Activated CD4-positive, alpha-beta T cell treated with anti-CD3 and anti-CD28 coated beads, Interleukin-2, amount 50 U/mL, for 4 hours (primary cell): Measurements from ENCODE around the gene BLOC1S2.
"Not testable (repeated sequence)": the region's sequence is repeated elsewhere in the genome, so short reads cannot be mapped to it uniquely, and the experiment has no call there.

Experiments
- DNase-seq, 2 experiments: peaks; one replicate each; pipeline ENCODE4 v3.0.0-alpha.2; 2020

The BLOC1S2 gene

DNA sequence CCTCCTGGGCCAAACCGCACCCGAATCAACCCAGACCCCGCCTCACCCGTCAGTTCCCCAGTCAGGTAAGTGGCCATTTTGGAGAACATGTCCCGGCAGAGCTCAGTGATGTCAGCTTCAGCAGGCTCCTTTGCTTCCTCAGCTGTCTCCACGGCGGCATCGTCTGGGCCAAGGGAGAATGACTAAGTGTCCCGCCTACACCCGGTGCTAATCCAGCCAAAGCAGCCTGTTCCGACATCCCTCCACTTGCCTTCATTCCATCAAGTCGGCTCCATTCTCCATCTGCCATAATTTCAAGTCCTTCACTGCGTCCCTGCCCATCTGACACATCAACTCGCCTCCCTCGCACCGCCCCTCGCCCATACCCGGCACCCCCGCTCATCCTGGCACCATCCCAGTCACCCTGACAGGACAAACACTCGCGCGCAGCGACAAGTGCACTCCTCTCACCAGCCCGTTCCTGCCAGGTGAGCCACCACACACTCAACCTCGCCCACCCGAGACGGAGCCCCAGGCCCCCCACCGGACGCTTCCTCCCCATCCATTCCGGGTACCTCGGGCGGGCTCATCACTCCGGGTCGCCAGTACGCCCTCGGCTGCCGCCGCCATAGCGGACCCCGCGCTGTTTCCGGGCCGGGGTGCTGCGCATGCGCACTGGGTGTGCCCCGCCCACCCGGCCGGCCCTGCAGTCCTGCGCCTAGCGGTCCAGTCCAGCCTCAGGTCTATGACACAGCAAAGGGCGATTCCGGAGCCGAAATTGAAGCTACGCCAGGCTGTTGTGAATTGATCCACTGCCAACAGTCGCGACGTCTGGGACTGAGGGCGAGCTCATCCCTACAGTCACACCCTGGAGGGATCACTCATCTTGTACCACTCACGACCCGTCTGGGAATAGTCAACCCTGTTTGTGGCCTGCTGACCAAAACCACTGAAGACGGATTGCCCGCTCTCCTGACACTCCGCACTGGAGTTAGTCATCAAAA is at the start of gene BLOC1S2:
BLOC1S2 (minus strand) TSS at position 630 of the 983 bp plus-strand sequence; CDS start at position 609, 21 bp downstream.
- peak; percentile 76 to 81 for DNase-seq

DNA sequence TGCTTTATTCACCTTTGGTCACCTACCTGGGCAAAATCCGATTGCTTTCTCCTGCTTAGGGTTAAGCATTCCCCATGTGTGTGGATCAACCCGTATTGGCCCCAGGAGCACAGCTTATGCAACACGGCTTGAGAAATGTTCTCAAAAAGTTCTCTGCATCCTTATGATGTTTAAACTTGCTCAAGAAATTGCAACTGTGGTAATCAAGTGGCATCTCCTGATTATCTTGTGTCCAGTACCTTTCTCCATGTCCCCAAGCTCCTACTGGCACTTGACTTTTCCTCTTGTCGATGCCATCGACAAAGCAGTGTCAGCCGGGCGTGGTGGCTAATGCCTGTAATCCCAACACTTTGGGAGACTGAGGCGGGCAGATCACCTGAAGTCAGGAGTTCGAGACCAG is 48.3 kb upstream of the BLOC1S2 start:
- no peak for DNase-seq

DNA sequence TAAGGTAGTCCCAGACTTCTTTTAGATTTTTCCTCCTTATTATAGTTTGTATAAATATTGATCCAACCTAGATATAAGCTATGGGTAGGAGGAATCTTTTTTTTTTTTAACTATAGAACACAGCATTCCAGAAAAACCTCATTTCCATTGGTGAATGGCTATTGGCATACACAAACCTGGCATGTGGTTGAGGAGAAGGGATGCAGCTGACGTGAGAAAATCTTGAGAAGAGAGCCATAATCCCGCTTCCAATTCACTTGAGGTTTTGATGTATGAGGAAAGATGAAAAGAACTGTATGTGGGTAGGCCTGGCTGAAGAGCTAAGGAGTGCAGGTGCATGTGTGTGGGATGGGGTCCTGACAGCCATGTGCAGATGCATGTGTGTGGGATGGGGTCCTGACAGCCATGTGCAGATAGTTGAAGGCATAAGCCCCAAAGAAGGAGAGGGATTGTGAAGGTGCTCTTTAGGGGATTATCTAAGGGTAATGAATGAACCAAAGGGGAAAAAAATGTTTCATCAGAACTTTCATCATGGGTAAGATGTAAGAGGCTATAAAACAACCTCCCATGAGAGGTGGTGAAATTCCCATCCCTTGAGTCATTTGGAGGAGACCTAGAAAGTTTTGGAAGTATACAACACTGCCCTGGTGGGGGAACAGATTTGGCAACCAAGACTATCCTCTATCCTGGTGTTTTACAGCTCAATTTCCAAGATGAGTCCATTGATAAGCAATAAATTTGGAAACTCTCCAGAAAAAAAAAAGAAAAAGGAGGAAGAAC is 47.4 kb upstream of the BLOC1S2 start:
- no peak for DNase-seq

DNA sequence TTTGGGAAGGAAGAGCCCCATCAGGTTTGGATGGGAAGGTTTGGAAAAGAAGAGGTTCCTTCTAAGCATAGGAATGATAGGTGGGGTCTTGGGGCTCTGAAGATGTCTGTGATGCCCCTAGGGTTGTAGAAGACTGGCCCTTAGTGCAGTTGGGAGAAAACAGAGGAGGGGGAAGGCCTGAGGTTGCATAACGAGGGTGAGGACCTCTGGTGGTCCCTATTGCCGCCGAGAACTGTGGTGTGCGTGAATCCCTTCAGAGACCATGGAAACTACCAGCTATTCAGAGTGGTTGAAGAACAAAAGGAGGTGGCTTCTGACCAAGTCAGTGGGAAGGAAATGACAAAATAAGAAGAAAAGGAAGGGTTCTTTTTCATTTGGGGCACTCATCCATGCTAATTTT is 46.6 kb upstream of the BLOC1S2 start:
- no peak for DNase-seq

DNA sequence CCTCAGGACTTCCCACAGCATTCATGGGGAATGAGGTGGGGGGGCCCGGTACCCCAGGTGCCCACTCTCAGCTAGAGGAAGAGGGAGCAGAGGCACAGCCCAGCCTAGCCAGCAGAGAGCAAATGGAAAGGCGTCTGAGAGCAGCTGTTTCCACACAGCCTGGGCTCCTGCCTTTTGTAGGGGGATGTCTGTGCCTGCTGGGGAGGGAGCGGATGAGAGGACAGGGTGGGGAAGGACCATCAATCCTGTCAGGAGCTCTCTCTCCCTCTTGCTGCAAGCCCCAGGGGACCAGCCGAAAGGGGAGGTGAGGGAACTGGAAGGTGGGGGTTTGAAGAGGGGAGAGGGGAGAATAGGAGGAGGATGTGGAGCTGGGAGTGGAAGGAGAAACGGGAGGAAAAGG is 43.6 kb upstream of the BLOC1S2 start, which contains the start of gene PKD2L1:
PKD2L1 (minus strand) TSS at position 150 of the 400 bp plus-strand sequence; CDS start at position 25, 125 bp downstream.
- no peak for DNase-seq

DNA sequence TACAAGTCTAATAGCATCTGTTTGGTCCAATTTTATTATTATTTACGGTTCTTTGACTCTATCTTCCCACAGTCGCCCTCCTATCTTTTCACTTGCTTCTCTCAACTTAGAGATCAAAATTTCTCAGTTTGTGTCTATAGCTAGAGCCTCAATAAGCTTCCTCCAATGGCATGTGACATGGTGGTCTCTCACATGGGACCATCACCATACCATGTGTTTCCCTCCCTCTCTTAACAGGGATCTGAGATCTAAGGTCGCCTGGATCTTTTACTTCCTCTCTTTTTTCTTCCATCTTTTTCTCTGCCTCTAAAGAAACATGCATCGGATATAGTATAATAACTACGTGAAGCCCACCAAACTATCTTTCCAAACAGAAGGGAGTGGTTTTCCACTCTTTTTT is 41.7 kb upstream of the BLOC1S2 start:
- no peak for DNase-seq

DNA sequence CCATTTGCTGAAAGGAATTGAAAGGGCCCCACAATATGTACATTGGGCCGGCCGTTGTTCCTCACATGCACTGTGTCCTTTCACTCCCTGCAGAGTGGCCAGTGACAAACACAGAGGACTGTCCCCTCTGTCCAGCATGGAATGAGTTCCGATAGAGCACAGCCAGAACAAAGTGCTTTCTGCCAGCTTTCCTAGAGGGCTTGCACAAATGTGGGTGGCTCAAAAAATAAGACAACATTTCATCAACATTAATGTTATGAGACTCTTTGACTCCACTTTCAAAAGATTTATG is 41.2 kb upstream of the BLOC1S2 start:
- no peak for DNase-seq

DNA sequence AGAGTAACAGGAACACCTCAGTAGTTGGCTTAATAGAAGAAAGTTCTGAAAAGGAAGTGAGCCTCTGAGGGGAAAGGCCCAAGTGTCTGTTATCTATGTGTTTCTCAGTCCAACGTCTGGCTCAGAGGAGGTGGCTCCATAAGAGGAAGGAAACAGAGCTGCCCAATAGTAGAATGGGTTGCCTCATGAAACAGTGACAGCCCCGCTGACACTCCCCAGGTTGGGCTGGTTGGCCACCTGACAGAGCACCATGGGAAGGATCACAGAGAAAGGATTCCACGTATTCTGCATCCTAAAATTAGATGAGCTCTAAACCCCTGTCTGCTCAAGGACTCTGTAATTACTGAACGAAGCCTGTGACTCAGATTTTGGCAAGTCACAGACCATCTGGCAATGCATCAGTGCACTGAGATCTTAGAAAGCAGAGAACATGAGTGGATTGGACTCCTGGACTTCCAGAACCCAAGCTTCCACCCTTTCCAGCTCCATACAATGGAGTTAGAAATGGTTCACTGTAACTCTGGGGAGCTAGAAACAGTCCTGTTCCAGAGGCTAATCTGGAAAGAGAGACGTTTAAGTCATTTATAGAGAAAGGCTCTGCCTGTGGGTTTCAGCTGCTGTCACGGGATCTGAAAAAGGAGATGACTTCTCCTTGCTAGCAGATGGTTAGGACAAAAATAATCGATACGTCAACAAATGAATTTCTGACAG is 40.7 kb upstream of the BLOC1S2 start:
- DNase-seq: no peak

DNA sequence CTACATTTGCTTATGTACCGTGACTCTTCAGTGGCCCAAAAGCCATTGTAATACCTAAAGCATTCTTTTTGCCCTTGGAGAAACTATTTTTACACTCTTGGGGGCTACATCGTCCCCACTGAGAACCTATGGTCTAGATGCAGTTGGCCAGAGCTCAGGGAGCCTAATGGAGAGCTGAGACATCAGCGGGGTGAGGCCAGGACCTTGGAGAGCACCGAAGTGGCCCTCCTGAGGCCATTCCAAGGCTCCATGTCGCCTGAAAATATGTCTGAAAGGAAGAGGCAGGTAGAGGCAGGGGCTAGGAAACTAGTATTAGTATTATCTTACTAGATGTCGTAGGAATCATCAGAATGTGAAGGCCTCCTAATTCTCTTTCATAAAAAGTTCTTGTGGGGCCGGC is 38.7 kb upstream of the BLOC1S2 start:
- no peak for DNase-seq

DNA sequence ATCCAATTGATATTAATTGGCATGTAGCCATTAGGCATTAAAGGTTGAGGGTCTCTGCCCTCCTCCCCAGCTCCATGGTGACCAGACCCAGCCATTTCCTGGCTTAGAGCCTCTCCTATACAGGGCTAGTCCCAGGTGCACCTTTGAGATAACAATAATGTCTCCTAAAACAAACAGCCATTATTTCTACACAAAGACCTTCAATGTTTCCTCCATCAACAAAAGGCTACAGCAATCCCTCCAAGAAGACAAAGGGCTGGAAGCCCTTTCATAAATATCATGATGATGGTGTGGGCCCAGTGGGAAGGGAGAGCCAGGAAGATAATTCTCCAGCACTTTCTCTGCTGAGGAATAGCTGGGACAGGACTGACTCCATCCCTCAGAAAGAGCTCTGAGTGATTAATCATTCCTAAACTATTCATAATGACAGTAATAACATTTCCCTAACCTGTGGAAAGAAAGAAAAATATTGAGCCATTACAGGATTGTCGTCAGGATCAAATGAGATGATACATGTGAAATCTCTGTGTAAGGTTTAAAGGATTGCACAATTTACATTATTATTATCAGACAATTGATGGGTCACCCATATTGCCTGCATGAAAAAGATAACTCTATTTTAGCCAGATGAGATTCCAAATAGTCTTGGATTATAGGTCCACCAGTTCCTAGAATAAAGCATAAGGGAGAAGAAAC is 33.4 kb upstream of the BLOC1S2 start:
- DNase-seq: no peak

DNA sequence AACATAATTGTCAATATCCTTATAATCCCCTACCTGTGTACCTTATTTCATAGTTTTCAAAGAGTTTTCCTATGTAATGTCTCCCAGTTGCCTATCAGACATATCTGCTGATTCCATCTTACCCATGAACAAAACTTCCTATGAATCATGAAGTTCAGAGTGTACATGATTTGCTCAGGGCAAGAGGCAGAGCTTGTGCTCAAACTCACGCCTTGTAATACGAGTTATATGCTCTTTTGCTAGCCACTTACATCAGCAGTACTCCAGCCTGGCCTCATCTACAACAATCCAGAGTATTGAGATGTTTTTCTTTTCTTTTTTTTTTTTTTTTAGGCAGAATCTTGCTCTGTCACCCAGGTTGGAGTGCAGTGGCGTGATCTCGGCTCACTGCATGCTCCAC is 31.7 kb upstream of the BLOC1S2 start:
- DNase-seq: no peak

DNA sequence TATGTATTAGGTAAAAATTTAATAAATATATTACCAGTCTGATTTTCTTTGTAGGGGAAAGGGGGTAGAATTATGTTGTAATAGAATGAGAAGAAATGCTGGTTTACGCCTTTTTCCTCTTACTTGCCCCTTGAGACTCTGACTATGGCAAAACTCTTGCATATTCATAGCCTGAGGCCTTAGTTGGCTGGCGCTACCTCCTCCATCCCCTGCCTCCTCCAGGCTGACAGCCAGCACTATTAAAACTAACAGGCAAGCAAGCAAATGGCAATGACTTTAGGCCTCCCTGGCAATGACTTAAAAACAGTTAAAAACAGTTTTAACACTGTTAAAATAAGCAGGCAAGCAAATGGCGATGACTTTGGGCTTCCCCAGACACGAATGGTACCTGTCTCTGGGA is 29.1 kb upstream of the BLOC1S2 start:
- no peak for DNase-seq

DNA sequence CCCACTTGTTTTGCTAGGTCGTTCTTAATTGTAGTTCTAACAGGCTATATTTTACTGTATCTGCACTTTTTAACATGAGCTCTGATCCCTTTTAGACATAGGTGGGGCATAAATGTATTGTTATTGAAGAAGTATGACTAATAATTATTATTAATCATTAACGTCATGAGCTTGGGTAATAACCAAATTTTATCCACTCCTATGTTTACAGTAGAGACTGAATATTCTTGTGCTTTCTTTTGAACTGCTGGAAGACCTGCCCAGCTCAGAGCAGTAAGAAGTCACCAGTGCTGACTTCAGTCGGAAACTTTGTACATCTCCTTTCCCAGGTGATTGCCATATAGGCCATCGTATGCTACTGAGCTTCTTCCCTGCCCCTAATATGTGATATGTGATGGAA is 24.8 kb upstream of the BLOC1S2 start:
- no peak for DNase-seq

DNA sequence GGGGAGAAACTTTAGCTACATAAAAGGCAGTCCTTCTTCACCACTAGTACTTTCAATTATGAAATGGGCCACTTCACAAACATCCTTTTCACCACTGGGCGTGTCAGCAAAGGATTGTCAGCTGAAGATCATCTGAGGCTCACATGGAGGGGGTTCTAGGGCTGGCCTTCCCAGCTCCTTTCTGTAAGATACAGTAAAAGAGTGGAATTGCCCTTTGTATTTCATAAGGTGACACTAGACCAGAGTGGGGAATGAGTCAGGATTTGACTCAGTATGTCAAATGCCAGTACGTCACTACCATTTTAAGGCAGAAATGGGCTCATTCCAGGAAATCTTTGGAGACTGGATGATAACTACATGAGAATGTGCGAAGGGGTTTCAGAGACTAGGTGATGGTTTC is 21.2 kb upstream of the BLOC1S2 start:
- DNase-seq: no peak

DNA sequence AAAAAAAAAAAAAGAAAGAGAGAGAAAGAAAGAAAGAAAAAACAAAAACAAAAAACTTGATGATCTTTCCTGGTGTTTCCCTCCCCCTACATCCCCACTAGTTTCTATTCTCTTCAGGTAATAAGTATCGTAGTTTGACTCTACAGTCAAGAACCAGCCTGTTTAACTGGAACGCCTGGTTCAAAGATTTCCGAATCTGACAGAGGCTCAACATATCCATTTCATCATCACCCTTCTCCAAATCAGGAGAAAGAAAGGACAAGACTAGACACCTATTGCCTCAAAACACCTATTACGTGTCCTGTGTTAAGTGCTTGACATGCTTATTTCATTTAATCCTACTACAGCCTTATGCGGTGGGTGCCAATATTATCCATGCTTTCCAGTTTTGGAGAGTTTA is 20.4 kb upstream of the BLOC1S2 start:
- no peak for DNase-seq

DNA sequence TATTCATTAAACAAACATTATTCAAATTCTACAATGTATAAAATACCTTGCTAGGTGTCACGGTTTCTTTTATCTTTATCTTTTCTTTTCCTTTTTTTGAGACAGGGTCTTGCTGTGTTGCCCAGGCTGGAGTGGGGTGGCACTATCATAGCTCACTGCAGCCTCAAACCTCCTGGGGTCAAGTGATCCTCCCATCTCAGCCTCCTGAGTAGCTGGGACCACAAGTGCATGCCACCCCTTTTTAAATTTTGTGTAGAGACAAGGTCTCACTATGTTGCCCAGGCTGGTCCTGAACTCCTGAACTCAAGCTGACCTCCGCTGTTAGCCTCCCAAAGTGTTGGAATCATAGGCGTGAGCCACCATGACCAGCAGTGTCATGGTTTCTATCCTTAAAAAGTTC is 17.9 kb upstream of the BLOC1S2 start:
- no peak for DNase-seq

DNA sequence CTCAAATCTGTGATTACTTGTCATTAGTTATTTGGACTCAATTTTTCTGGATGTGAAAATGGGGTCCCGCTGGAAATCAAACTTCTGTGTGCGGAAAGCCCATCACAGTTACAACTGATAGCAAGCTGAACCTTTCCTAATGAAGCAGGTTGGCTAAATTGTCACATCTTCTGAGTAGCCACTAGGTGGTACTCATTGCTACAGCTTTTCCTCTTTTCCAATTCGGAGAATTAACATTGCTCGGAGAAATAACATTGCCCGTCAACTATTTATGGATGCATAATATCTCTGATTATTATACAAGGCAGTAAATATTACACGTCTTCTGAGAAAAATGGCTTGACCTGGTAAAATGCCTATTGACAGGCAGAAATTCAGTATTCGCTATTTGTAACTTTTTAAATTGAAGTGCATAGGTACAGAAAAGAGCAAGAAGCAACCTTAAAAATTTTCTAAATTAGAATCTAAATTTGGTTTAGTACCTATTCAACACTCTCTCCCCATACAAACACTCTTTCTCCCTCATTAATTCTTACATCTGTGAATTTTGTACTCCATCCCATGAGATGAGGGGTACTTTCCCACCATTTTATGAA is 17.3 kb upstream of the BLOC1S2 start:
- DNase-seq: no peak

DNA sequence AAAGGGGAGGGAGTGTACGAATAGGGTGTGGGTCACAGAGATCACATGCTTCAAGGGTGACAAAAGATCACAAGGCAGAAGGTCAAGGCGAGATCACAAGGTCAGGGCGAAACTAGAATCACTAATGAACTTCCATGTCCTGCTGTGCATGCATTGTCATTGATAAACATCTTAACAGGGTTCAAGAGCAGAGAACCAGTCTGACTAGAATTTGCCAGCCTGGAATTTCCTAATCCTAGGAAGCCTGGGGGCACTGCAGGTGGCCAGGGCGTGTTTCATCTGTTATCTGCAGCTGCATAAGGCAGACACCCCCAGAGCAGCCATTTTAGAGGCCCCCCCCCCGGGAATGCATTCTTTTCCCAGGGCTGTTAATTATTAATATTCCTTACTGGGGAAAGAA is 14.6 kb upstream of the BLOC1S2 start:
- DNase-seq: not testable (repeated sequence)

DNA sequence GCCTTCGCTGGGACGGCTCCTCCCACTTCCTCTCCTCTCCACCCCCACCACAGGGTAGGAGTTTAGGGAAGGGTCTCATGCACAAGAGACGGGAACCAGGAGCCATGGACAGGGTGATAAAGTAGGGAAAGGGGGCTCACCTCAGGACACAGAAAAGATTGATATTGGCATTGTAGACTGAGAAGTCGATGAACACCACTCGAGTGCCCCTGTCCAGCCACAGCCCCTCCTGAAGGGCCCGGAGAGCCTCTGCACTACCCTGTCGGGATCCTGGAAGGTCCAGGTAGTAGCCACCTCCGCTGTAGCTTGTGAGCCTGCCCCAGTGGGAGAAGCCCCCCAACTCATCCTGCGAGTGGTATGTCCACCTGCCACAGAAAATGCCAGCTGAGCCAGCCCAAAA is 10.8 kb upstream of the BLOC1S2 start:
- DNase-seq: no peak

DNA sequence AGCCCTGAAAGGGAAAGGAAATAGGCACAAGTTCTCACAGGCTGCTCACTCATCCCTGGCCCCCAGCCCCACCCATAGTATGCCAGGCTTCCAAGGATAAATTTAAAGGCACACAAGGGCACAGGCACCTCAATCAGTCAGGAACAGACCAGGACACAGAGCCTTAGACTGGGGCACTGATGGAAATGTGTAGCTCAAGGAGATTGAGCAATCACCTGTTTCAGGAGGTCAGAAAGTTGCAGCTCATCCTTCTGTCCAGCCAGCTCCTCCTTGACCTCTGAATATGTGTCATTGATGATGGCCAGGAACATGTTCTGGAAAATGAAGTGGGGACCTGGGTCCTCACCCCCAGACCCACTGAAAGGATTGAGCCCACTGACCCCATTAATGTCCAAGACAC is 6.6 kb upstream of the BLOC1S2 start:
- DNase-seq: no peak

DNA sequence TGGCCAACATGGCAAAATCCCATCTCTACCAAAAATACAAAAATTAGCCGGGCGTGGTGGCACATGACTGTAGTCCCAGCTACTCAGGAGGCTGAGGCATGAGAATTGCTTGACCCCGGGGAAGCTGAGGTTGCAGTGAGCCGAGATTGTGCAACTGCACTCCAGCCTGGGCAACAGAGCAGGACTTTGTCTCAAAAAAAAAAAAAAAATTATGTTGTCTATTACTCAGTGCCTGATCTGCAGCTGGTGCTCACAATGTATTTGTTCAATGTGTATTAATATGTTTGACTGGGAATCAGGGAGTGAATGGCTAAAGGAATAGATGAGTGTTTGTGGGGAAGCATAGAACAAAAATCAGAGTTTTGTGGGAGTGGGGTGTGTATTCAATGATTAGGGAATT is 5.8 kb upstream of the BLOC1S2 start:
- DNase-seq: not testable (repeated sequence)

DNA sequence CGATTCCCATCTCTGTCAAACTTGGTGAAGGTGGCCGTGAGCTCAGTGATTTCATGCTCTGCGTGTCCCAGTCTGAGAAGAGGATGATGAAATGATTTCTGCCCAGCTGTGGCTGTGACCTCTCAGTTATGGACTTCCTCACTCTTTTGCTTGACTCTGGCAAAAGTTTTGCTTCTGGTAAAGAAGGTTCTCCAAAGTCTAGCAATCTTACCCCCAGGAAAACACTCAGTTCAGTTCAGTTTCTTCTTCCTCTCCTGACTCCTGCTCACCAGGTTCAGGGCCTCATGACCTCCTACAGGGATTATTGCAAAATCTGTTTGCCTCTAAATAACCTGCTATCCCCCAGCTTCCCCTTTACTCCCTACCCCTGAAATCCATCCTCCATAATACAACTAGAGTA is 4.9 kb upstream of the BLOC1S2 start:
- no peak for DNase-seq
